Measurements from ENCODE around the gene CCRL2. TPM values are rescaled to one million over a fixed set of nuclear protein-coding genes. Genes with fewer than 3 reads are reported as not detected.
A peak's percentile ranks its signal among the peaks of the same experiment; 100 is the strongest.

The CCRL2 gene
- total RNA-seq, 1 experiment from 2014 or later: not detected

- H3K56ac ChIP-seq (ENCODE audit: insufficient read length, low read depth, low read length): no peak overlapping the region
- H3K79me2 ChIP-seq (ENCODE audit: insufficient read depth, low read length): no peaks in the 10 kb centered on the region
- H2AFZ ChIP-seq (ENCODE audit: low read length): no peak overlapping the region
- no peak overlapping the region for H3K9ac ChIP-seq (ENCODE audit: extremely low read depth, insufficient read length, low read length)
- H3K4ac ChIP-seq (ENCODE audit: low read depth, low read length): no peak overlapping the region
- H3K9me3 ChIP-seq (ENCODE audit: control insufficient read depth, low read depth, low read length): no peaks in the 10 kb centered on the region
- H3K79me1 ChIP-seq (ENCODE audit: insufficient read depth, low read depth, low read length, poor library complexity, severe bottlenecking): no peaks in the 10 kb centered on the region
- Mint-ChIP-seq H3K27me3 (ENCODE audit: low read depth) (peaks cover 2% of the 10 kb centered on the region; the same call in 1 of the 2 replicates), H3K36me3 (ENCODE audit: insufficient read depth in 1 of 3, low read depth in 3 of 3) (no peaks in the 10 kb centered on the region), H3K9me3 (no peaks in the 10 kb centered on the region; a peak in 1 of 5 replicates), H3K27ac (0 out of 7 replicates have a peak overlapping the region, but pooled peaks of 1 of the 3 experiments have one; percentile 15), H3K4me1 (peaks cover 31 to 34% of the 10 kb centered on the region in 2 experiments), H3K4me3 (no peak overlapping the region)
- H2BK120ac ChIP-seq (ENCODE audit: low read depth, low read length, poor library complexity, severe bottlenecking): no peak overlapping the region
- H3K27ac ChIP-seq (ENCODE audit: insufficient read length, low read depth, low read length): no peak overlapping the region
- H2BK5ac ChIP-seq (ENCODE audit: insufficient read length, low read length): no peak overlapping the region
- no peak overlapping the region for H4K8ac ChIP-seq (replicated peaks; ENCODE audit: insufficient read length, low read depth, low read length)
- H3K14ac ChIP-seq (ENCODE audit: insufficient read depth, low read length): no peak overlapping the region
- no peak for TF ChIP-seq CTCF (conservative IDR thresholded peaks at IDR 0.05)
- WGBS (ENCODE audit: extremely low coverage, insufficient read length, low lambda C conversion rate): no CpG with 5 or more reads among the region's 8 CpGs
- no peak overlapping the region for H2BK12ac ChIP-seq (ENCODE audit: insufficient read length, low read depth, low read length)
- no peak overlapping the region for H3T11ph ChIP-seq (ENCODE audit: low read length)
- H3K23ac ChIP-seq (ENCODE audit: insufficient read length, low read depth, low read length): no peak overlapping the region
- no peak overlapping the region for H4K91ac ChIP-seq (ENCODE audit: insufficient read length, low read depth, low read length)
- H2AK5ac ChIP-seq (ENCODE audit: insufficient read length, low read length): no peak overlapping the region
- no peaks in the 10 kb centered on the region for H4K20me1 ChIP-seq (ENCODE audit: control insufficient read depth, insufficient read depth, insufficient read length)
- no peak overlapping the region for H2BK20ac ChIP-seq (ENCODE audit: low read depth, low read length, poor library complexity, severe bottlenecking)
- H2BK15ac ChIP-seq (ENCODE audit: low read depth, low read length): no peak overlapping the region
- H3K23me2 ChIP-seq (ENCODE audit: insufficient read length, low read depth, low read length, poor library complexity, severe bottlenecking): no peaks in the 10 kb centered on the region
- no peak overlapping the region for H4K5ac ChIP-seq (ENCODE audit: insufficient read length, low read depth, low read length)
- peaks cover 10% of the 10 kb centered on the region; the same call in 1 of the 2 replicates for H3K4me1 ChIP-seq (ENCODE audit: insufficient read depth, low read length)
- no peak overlapping the region for H3K18ac ChIP-seq (ENCODE audit: insufficient read length, low read depth, low read length)
- no peak overlapping the region for H3K4me2 ChIP-seq (ENCODE audit: insufficient read depth, insufficient read length, low read length)
- no peaks in the 10 kb centered on the region for H3K27me3 ChIP-seq (ENCODE audit: insufficient read depth, low read length)
- peak; percentile 33 for DNase-seq
Measured at GRCh38 chr3:46380471-46381221, 26.4 kb upstream of the CCRL2 start.

Data from H9 (cell line).